NCI-H2107 treated with DMSO at 0.1 percent for 48 hours (cell line): ENCODE measurements around the gene XPA.
"Not testable (repeated sequence)": the region's sequence is repeated elsewhere in the genome, so short reads cannot be mapped to it uniquely, and the experiment has no call there.

Experiments
- DNase-seq: peaks from one replicate; lab custom pipeline; 2025; ENCODE audit not compliant: unreplicated experiment; lab: John Stamatoyannopoulos, UW

The XPA gene

GRCh38 chr9:97696803-97697601, at the start of gene XPA:
Gene XPA, minus strand, starts transcription at chr9:97697340. Its CDS starts 48 bp downstream, at chr9:97697292.
- peak; percentile 82 for DNase-seq

GRCh38 chr9:97744710-97745708, 47.9 kb upstream of the XPA start:
- DNase-seq: no peak

GRCh38 chr9:97744025-97744424, 46.9 kb upstream of the XPA start:
- not testable (repeated sequence) for DNase-seq

- DNase-seq: no peak
Observed at GRCh38 chr9:97742545-97742944, 45.4 kb upstream of the XPA start.

GRCh38 chr9:97741947-97742346, 44.8 kb upstream of the XPA start:
- DNase-seq: no peak

GRCh38 chr9:97740848-97741821, 44.0 kb upstream of the XPA start:
- DNase-seq: no peak

GRCh38 chr9:97737429-97737828, 40.3 kb upstream of the XPA start:
- DNase-seq: no peak

- peak; percentile 48 for DNase-seq
Observed at GRCh38 chr9:97735070-97735600, 38.0 kb upstream of the XPA start.

- DNase-seq: no peak
Observed at GRCh38 chr9:97726716-97727115, 29.6 kb upstream of the XPA start.

- no peak for DNase-seq
Observed at GRCh38 chr9:97723819-97724218, 26.7 kb upstream of the XPA start.

GRCh38 chr9:97722331-97722730, 25.2 kb upstream of the XPA start:
- no peak for DNase-seq

- DNase-seq: no peak
Observed at GRCh38 chr9:97721396-97721795, 24.3 kb upstream of the XPA start.

GRCh38 chr9:97717866-97718265, 20.7 kb upstream of the XPA start:
- DNase-seq: no peak

- DNase-seq: no peak
Observed at GRCh38 chr9:97714435-97714834, 17.3 kb upstream of the XPA start.

- no peak for DNase-seq
Observed at GRCh38 chr9:97711223-97711626, 14.1 kb upstream of the XPA start.

GRCh38 chr9:97710356-97711222, 13.4 kb upstream of the XPA start:
- peak; percentile 25 for DNase-seq

GRCh38 chr9:97706246-97706645, 9.1 kb upstream of the XPA start:
- DNase-seq: no peak

- DNase-seq: no peak
Observed at GRCh38 chr9:97705354-97705950, 8.3 kb upstream of the XPA start.

- DNase-seq: no peak
Observed at GRCh38 chr9:97704851-97705250, 7.7 kb upstream of the XPA start.
